NT2/D1 (cell line): ENCODE data around the gene GPRC6A.

ENCODE experiments used
- SUZ12 ChIP-seq: IDR thresholded peaks from 2 replicates; pipeline ENCODE4 v1.6.1; 2011; ENCODE audit not compliant: insufficient read length, insufficient read depth; ENCODE audit errors: extremely low read depth
- ZNF274 ChIP-seq: IDR thresholded peaks from 2 replicates; pipeline ENCODE4 v1.6.1; 2011; ENCODE audit warnings: mild to moderate bottlenecking, low read depth, low read length

DNA sequence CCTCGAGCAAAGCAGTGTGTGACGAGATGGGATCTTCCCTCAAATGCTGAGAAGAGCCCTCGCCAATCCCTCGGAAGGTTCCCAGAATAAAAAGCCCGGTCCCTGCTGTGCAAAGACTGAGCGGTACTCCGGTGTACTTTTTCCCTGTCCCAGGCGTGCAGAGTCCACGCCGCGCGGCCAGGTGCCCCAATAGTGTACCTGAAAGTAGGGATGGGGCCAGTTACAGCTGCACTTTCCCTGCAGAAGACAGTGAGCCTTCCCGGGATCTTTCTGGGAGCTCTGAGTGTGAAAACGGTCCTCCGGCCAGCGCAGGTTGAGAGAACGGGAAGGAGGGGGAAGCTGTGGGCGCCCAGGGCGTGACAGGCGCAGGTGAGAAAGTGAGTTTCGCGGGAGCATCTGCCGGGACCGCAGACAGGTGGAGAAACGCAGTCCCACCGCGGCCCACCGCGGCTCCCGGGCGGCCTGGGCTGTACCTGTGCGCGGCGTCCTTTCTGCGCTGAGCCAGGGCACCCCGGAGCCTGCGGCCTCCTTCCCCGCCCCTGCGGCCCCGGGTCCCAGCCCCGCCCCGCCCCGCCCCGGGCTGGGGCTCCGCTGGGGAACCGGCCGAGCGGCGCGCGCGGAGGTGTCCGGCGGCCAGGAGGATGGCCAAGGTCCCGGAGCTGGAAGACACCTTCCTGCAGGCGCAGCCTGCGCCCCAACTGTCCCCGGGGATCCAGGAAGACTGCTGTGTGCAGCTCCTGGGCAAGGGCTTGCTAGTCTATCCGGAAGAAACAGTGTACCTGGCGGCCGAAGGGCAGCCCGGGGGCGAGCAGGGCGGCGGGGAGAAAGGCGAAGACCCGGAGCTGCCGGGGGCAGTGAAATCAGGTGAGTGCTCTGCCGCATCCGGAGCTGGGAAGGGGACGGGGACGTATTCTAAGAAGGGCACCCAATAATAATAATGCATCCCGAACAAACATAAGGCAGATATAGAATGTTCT is 48.0 kb upstream of the GPRC6A start, which contains the start of gene RFX6:
- TF ChIP-seq ZNF274: no peak
- no peak for TF ChIP-seq SUZ12
